KOPT-K1 (cell line): ENCODE data around the gene INPP5A.
A peak's percentile ranks its signal among the peaks of the same experiment; 100 is the strongest.

ENCODE experiments used
- H3K27ac ChIP-seq: fragments of 200-600 bp; sonication (generic); 2 replicates; pipeline ENCODE4 v1.5.1; 2016; ENCODE audit warnings: antibody characterized with exemption, mild to moderate bottlenecking, low read depth, low read length; ENCODE audit not compliant: poor library complexity, severe bottlenecking
- H3K36me3 ChIP-seq: fragments of 200-600 bp; sonication (generic); 2 replicates; pipeline ENCODE4 v1.5.1; 2017; ENCODE audit warnings: antibody characterized with exemption, mild to moderate bottlenecking, low read length, moderate library complexity; ENCODE audit not compliant: insufficient read depth
- H3K9me3 ChIP-seq: fragments of 200-600 bp; sonication (generic); 2 replicates; pipeline ENCODE4 v1.5.1; 2017; ENCODE audit warnings: antibody characterized with exemption, low read length, mild to moderate bottlenecking; ENCODE audit not compliant: insufficient read depth, poor library complexity, severe bottlenecking

The INPP5A gene

GRCh38 chr10:132535065-132535651, 2.4 kb upstream of the INPP5A start:
- Histone ChIP-seq H3K36me3 (no peaks in the 10 kb centered on the region), H3K27ac (no peak overlapping the region), H3K9me3 (peaks cover 22% of the 10 kb centered on the region)

GRCh38 chr10:132536241-132536876, 1.2 kb upstream of the INPP5A start:
- H3K27ac ChIP-seq, result peak overlapping the region; percentile 72
- no peaks in the 10 kb centered on the region for H3K36me3 ChIP-seq
- peaks cover 10% of the 10 kb centered on the region for H3K9me3 ChIP-seq

- Histone ChIP-seq H3K9me3 (peaks cover 3% of the 10 kb centered on the region), H3K27ac (peak overlapping the region; percentile 72), H3K36me3 (no peaks in the 10 kb centered on the region)
Measured at GRCh38 chr10:132536877-132537683, 507 bp upstream of the INPP5A start.

GRCh38 chr10:132538031-132538789, 623 bp downstream of the INPP5A start:
- H3K9me3 ChIP-seq, result no peaks in the 10 kb centered on the region
- H3K27ac ChIP-seq, result peak overlapping the region; percentile 47
- no peaks in the 10 kb centered on the region for H3K36me3 ChIP-seq

- Histone ChIP-seq H3K27ac (peak overlapping the region; percentile 47), H3K36me3 (no peaks in the 10 kb centered on the region), H3K9me3 (no peaks in the 10 kb centered on the region)
Measured at GRCh38 chr10:132538790-132539421, 1.3 kb downstream of the INPP5A start.

GRCh38 chr10:132539431-132539839, 1.8 kb downstream of the INPP5A start:
- Histone ChIP-seq H3K36me3 (no peaks in the 10 kb centered on the region), H3K9me3 (no peaks in the 10 kb centered on the region), H3K27ac (peak overlapping the region; percentile 47)

GRCh38 chr10:132539894-132540293, 2.3 kb downstream of the INPP5A start:
- peak overlapping the region; percentile 47 for H3K27ac ChIP-seq
- no peaks in the 10 kb centered on the region for H3K36me3 ChIP-seq
- H3K9me3 ChIP-seq, result no peaks in the 10 kb centered on the region

- Histone ChIP-seq H3K36me3 (no peaks in the 10 kb centered on the region), H3K9me3 (no peaks in the 10 kb centered on the region), H3K27ac (peak overlapping the region; percentile 47)
Measured at GRCh38 chr10:132540456-132540855, 2.9 kb downstream of the INPP5A start.

GRCh38 chr10:132541129-132541528, 3.5 kb downstream of the INPP5A start:
- Histone ChIP-seq H3K36me3 (no peaks in the 10 kb centered on the region), H3K27ac (peak overlapping the region; percentile 47), H3K9me3 (no peaks in the 10 kb centered on the region)

GRCh38 chr10:132541601-132542011, 4.0 kb downstream of the INPP5A start:
- H3K27ac ChIP-seq, result no peak overlapping the region
- no peaks in the 10 kb centered on the region for H3K9me3 ChIP-seq
- H3K36me3 ChIP-seq, result no peaks in the 10 kb centered on the region

- Histone ChIP-seq H3K27ac (no peak overlapping the region), H3K36me3 (no peaks in the 10 kb centered on the region)
Measured at GRCh38 chr10:132542086-132542775, 4.6 kb downstream of the INPP5A start.

GRCh38 chr10:132542819-132543218, 5.2 kb downstream of the INPP5A start:
- no peaks in the 10 kb centered on the region for H3K9me3 ChIP-seq
- H3K27ac ChIP-seq, result no peak overlapping the region
- no peaks in the 10 kb centered on the region for H3K36me3 ChIP-seq

More at GRCh38 chr10:132542086-132542775, 4.6 kb downstream of the INPP5A start:
- no peaks in the 10 kb centered on the region for H3K9me3 ChIP-seq

GRCh38 chr10:132543916-132544743, 6.5 kb downstream of the INPP5A start:
- H3K27ac ChIP-seq, result peak overlapping the region; percentile 69
- no peaks in the 10 kb centered on the region for H3K36me3 ChIP-seq
- no peaks in the 10 kb centered on the region for H3K9me3 ChIP-seq
